Gastrocnemius medialis (tissue), 4 donors: ENCODE data around the gene STMN1. TPM values are rescaled to one million over a fixed set of nuclear protein-coding genes. Genes with fewer than 3 reads are reported as not detected.

ENCODE experiments used
- ATAC-seq, 2 donors: fragments of 150-250 bp; one replicate each; pipeline ENCODE4 v1.9.1; 2016
- DNase-seq, 2 donors: peaks; one replicate each; pipeline ENCODE4 v3.0.0-alpha.2; 2019
- H3K27ac ChIP-seq, 4 donors: fragments of 200-600 bp; sonication (generic); 1 replicate in 1 of 4; 2 replicates in 3 of 4; pipeline ENCODE4 v1.5.1; 2016 to 2018; ENCODE audit warnings: mild to moderate bottlenecking in 2 of 4, moderate library complexity in 1 of 4
- H3K27me3 ChIP-seq, 3 donors: fragments of 200-600 bp; sonication (generic) in 2 of 3; 1 replicate in 1 of 3; 2 replicates in 2 of 3; pipeline versions ENCODE4 v1.5.1 to v1.6.0; 2016 to 2019; ENCODE audit warnings: mild to moderate bottlenecking in 1 of 3, moderate library complexity in 1 of 3
- H3K36me3 ChIP-seq, 2 donors: fragments of 200-600 bp; sonication (generic) in 1 of 2; one replicate each; pipeline ENCODE4 v1.5.1; 2017 to 2018
- H3K4me1 ChIP-seq, 2 donors: fragments of 200-600 bp; sonication (generic) in 1 of 2; one replicate each; pipeline ENCODE4 v1.5.1; 2016 to 2017; ENCODE audit warnings: mild to moderate bottlenecking in 2 of 2
- H3K4me3 ChIP-seq, 4 donors: fragments of 200-600 bp; sonication (generic) in 3 of 4; 1 replicate in 1 of 4; 2 replicates in 3 of 4; pipeline ENCODE4 v1.5.1; 2016 to 2019; ENCODE audit warnings: mild to moderate bottlenecking in 2 of 4
- H3K9me3 ChIP-seq, 3 donors: fragments of 200-600 bp; sonication (generic) in 2 of 3; 1 replicate in 1 of 3; 2 replicates in 2 of 3; pipeline ENCODE4 v1.5.1; 2016 to 2019
- CTCF ChIP-seq, 5 experiments: fragments of 450-650 bp in 3 of 5; fragments of 200-600 bp in 2 of 5; sonication (generic) in 2 of 5; IDR thresholded peaks in 4 of 5; conservative IDR thresholded peaks in 1 of 5; 1 replicate in 4 of 5; 2 replicates in 1 of 5; pipeline ENCODE4 v1.5.1; 2016 to 2019; ENCODE audit warnings: antibody characterized with exemption in 5 of 5, mild to moderate bottlenecking in 3 of 5, moderate library complexity in 3 of 5
- POLR2A ChIP-seq, 2 donors: fragments of 450-650 bp; IDR thresholded peaks; one replicate each; pipeline ENCODE4 v1.6.1; 2017; ENCODE audit warnings: antibody characterized with exemption in 2 of 2, mild to moderate bottlenecking in 2 of 2, moderate library complexity in 2 of 2
- in situ Hi-C, 4 donors: fragments of 200-750 bp; cut with MboI; loops; one replicate each; pipeline versions ENCODE4 v1.15.0 to v1.8.0; 2017; ENCODE audit warnings: low sequenced_read_pairs in 4 of 4
- intact Hi-C: fragments of 100-400 bp; cut with DNase I; formaldehyde crosslinking; loops from one replicate; pipeline ENCODE4 v1.15.1; 2023; ENCODE audit warnings: low total_unique reads
- total RNA-seq, 4 donors: library from RNA; depleted of rRNA; stranded (reverse); fragments of >200 nt; gene quantifications; one replicate each; pipeline versions ENCODE4 v1.1.0 to v1.2.3, GENCODE V29; 2016

Gene STMN1
- total RNA-seq, 4 donors from 2014 or later, result 4.7 to 20.7 (median 13.7) TPM

- DNase-seq (no peak), ATAC-seq (no peak)
- intact Hi-C loops, result no loop called here
- H3K9me3 ChIP-seq, result no peaks in the 10 kb centered on the region
- no peaks in the 10 kb centered on the region for H3K27me3 ChIP-seq
- peaks cover 0 to 4% of the 10 kb centered on the region in 2 donors for H3K36me3 ChIP-seq
- H3K4me3 ChIP-seq, result no peak overlapping the region
- peaks cover 15 to 16% of the 10 kb centered on the region in 2 donors for H3K4me1 ChIP-seq
- TF ChIP-seq CTCF (IDR thresholded peaks at IDR 0.05 in 4 of 5, conservative IDR thresholded peaks at IDR 0.05 in 1 of 5) (no peak), POLR2A (IDR thresholded peaks at IDR 0.05) (no peak)
- in situ Hi-C loops, result loop anchor here (5.0 to 25.0 kb wide), 5 partner anchors 95 to 263 kb away; partner anchors contain the start of genes PAFAH2 (in 3 of the 4), C1orf232 (in 1 of the 4), FAM110D (in 1 of the 4) and ZNF593 (in 1 of the 4)
- no peak overlapping the region for H3K27ac ChIP-seq
These were observed 6.4 kb downstream of the STMN1 start for GRCh38 chr1:25899792-25900191.

GRCh38 chr1:25898223-25899015 is 7.8 kb downstream of the STMN1 start:
- H3K4me1 ChIP-seq, result peaks cover 9 to 12% of the 10 kb centered on the region in 2 donors
- DNase-seq, result no peak
- H3K27me3 ChIP-seq, result no peaks in the 10 kb centered on the region
- peaks cover 0 to 4% of the 10 kb centered on the region in 2 donors for H3K36me3 ChIP-seq
- no peak overlapping the region for H3K27ac ChIP-seq
- in situ Hi-C loops (loop anchor here (5.0 to 25.0 kb wide), 5 partner anchors 96 to 264 kb away; partner anchors contain the start of genes PAFAH2 (in 3 of the 4), C1orf232 (in 1 of the 4), FAM110D (in 1 of the 4) and ZNF593 (in 1 of the 4)), intact Hi-C loops (no loop called here)
- H3K4me3 ChIP-seq, result no peak overlapping the region
- no peaks in the 10 kb centered on the region for H3K9me3 ChIP-seq
- TF ChIP-seq CTCF (IDR thresholded peaks at IDR 0.05 in 4 of 5, conservative IDR thresholded peaks at IDR 0.05 in 1 of 5) (no peak), POLR2A (IDR thresholded peaks at IDR 0.05) (no peak)
- no peak for ATAC-seq

- Histone ChIP-seq H3K36me3 (peaks cover 0 to 4% of the 10 kb centered on the region in 2 donors), H3K9me3 (no peaks in the 10 kb centered on the region), H3K4me1 (peaks cover 9 to 12% of the 10 kb centered on the region in 2 donors), H3K4me3 (no peak overlapping the region), H3K27ac (no peak overlapping the region), H3K27me3 (no peaks in the 10 kb centered on the region)
- intact Hi-C loops, result no loop called here
- DNase-seq, result no peak
- ATAC-seq, result no peak
- in situ Hi-C loops, result loop anchor here (5.0 to 25.0 kb wide), 5 partner anchors 97 to 265 kb away; partner anchors contain the start of genes PAFAH2 (in 3 of the 4), C1orf232 (in 1 of the 4), FAM110D (in 1 of the 4) and ZNF593 (in 1 of the 4)
- TF ChIP-seq CTCF (IDR thresholded peaks at IDR 0.05 in 4 of 5, conservative IDR thresholded peaks at IDR 0.05 in 1 of 5) (no peak), POLR2A (IDR thresholded peaks at IDR 0.05) (no peak)
These were observed 8.5 kb downstream of the STMN1 start for GRCh38 chr1:25897754-25898153.

- Histone ChIP-seq H3K9me3 (no peaks in the 10 kb centered on the region), H3K27me3 (no peaks in the 10 kb centered on the region), H3K36me3 (peaks cover 0 to 4% of the 10 kb centered on the region in 2 donors), H3K4me3 (no peak overlapping the region), H3K27ac (peak overlapping the region in 3 of 4 donors; percentile 5 to 43 (median 9)), H3K4me1 (peaks cover 9 to 12% of the 10 kb centered on the region in 2 donors)
- ATAC-seq (peak; percentile 38 to 46), DNase-seq (no peak)
- TF ChIP-seq POLR2A (IDR thresholded peaks at IDR 0.05) (no peak), CTCF (IDR thresholded peaks at IDR 0.05 in 4 of 5, conservative IDR thresholded peaks at IDR 0.05 in 1 of 5) (no peak)
- intact Hi-C loops, result no loop called here
- in situ Hi-C loops, result loop anchor here (5.0 to 25.0 kb wide), 5 partner anchors 99 to 266 kb away; partner anchors contain the start of genes PAFAH2 (in 3 of the 4), C1orf232 (in 1 of the 4), FAM110D (in 1 of the 4) and ZNF593 (in 1 of the 4)
These were observed 10.0 kb downstream of the STMN1 start for GRCh38 chr1:25896266-25896665.
